Measurements from ENCODE around the gene DNAJB5.
A peak's percentile ranks its signal among the peaks of the same experiment; 100 is the strongest.

The DNAJB5 gene

DNA sequence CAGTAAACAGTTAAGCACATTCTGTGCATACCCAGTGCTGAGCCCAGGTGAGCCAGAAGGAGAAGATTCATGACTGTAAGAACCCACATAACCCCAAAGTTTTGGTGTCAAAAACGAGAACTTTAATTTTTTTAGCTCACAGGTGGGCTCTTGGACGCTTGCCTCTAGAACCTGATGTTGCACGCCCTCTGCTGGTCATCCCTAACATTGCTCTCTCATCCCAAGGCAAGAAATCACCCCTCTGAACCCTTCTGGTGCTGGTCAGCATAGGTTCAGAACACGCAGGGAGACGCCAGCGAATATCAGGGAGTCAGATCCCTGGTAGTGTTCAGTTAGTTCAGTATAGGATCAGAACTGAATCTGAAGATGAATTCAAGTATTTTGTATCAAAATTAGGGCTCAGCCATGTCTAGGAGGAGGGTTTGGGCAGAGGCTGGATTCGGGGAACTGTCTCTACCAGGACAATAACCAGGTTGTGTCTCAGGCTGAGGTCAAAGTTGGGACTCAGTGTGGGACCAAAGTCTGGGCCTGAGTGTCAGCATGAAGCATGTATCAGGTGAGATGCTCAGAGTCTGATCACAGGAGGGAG lies 4.1 kb upstream of the DNAJB5 start:
- no peak for DNase-seq

DNA sequence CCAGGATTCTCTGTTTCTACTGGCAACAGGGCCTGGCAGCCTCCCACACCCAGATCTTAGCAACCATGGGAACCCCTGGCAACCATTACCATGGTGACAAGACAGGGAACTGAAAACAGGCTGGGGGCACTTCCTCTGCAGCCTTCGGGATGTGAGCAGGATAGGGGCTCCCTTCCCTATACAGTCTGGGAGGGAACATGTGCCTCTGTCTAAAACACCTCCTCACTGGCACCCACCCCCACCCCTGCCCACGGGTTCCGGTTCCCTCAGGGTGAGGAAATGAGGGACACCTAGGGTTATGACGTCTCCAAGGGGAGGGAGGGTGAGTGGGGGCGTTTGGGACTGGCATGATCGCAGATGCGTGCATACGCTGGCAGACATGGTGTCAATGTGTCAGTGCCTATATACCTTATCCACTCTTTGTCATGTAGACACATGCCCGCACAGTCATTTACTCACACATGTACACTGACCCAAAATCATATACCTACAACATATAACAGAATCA lies 3.0 kb upstream of the DNAJB5 start:
- no peak for DNase-seq

GRCh38 chr9:34987160-34987901 lies 2.2 kb upstream of the DNAJB5 start:
- no peak for DNase-seq

DNA sequence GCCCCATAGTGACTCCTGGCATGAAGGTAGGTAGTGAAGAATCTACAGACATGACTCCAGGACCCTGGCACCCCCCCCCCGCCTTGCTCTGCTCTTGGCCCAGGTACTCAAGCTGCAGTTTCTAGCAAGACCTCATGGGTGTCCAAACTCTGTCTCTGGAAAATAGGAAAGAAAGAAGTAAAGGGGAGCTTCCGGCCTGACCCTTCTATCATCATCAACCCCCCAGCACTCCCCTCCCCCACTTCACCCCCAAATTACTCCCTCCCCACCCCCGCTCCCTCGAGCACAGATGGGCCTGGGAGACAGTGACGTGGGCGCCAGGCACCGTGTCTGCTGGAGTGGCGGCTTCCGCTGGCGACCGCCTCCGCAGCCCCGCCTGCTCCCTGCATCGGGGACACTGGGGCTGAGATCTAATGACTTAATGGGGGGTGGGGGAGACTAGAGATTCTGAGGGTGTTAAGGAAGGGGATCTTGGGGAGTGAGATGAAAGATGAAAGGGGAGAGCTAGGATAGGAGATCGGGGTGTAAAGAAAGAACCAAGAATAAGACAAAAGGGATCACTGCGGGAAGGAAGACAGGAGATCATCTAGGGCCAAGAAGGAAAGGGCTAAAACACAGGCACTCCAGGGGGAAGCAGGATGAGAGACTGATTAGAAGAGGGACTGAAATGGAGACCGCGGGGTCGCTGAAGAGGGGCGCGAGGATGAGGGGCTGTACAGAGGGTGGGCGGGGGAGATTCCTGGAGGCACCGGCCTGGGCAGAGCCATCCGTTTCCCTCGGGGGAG lies 1.1 kb upstream of the DNAJB5 start:
- no peak for DNase-seq

GRCh38 chr9:34989946-34990635 lies 546 bp downstream of the DNAJB5 start:
- peak; percentile 37 for DNase-seq

DNA sequence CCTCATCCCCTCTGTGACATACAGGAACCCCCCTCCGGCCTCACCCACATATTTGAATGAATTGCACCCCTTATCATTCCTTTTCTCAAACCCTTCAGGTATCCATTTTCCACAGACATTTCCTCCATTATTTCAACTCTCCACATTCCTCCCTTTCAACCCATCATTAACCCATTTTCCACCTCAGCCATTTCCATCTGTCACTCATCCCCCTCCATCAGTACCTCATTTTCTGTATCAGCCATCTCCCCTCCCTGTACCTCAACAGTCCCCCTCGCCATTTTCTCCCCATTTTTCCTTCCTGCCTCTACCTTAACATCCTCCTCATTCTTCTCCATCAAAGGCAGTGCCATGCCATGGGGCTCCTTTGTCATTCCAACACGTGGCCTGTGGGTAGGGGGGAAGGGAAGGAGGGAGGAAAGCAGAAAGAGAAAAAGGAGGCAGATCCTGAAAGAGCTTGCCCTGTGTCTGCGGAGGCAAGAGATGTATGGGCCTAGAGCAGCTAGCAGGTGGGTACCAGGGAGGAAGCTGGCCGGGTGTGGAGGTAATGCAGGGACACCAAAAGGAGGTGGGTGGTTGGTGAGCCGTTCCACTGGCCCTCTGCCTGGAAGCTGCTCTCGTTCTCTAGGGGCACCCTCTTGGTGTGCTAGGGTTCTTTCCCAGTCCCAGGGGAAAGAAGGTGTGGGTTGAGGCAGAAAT lies 1.5 kb downstream of the DNAJB5 start:
- DNase-seq: no peak

- no peak for DNase-seq
These were observed 2.2 kb downstream of the DNAJB5 start for GRCh38 chr9:34991607-34992375.

DNA sequence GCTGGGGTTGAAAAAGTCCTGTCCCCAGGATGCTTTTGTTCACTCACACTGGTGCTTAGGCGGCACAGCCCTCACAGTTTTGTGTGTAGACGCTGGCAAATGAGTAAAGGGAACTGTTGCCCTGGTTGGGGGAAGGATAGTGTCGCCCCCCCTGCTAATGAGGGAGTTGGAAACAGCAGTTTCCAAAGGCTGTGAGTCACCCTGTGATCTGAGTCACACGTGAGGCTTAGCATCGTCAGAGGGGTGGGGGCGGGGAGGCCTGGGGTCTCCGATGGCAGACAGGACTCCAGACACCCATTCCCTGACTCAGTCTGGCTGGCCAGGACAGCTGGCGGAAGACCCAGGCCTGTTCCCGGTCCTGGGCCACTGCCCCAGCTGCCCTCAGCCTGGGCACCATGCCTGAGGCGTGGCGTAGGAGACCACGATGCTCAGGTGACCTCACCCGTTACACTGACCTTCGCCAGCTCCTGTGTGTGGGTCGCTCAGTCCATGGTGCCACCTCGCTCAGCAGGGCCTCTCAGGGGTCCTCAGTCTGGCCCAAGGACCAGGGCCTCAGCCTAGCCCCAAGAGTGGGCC lies 2.9 kb downstream of the DNAJB5 start:
- DNase-seq: no peak

- no peak for DNase-seq
These were observed 4.1 kb downstream of the DNAJB5 start for GRCh38 chr9:34993502-34994259.

- no peak for DNase-seq
These were observed 4.8 kb downstream of the DNAJB5 start for GRCh38 chr9:34994260-34994899.

GRCh38 chr9:34994900-34995669 lies 5.5 kb downstream of the DNAJB5 start:
- DNase-seq: no peak

GRCh38 chr9:34995670-34996060 lies 6.1 kb downstream of the DNAJB5 start:
- DNase-seq: no peak

DNA sequence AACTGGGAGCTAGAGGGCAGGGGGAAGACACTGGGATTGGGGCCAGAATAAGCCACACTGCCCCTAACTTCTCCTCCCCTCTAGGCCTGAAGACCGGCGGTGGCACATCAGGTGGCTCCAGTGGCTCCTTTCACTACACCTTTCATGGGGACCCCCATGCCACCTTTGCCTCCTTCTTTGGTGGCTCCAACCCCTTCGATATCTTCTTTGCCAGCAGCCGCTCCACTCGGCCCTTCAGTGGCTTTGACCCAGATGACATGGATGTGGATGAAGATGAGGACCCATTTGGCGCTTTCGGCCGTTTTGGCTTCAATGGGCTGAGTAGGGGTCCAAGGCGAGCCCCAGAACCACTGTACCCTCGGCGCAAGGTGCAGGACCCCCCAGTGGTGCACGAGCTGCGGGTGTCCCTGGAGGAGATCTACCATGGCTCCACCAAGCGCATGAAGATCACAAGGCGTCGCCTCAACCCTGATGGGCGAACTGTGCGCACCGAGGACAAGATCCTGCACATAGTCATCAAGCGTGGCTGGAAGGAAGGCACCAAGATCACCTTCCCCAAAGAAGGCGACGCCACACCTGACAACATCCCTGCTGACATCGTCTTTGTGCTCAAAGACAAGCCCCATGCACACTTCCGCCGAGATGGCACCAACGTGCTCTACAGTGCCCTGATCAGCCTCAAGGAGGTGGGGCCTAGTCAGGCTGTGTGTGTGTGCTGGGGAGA lies 6.8 kb downstream of the DNAJB5 start:
- no peak for DNase-seq

DNA sequence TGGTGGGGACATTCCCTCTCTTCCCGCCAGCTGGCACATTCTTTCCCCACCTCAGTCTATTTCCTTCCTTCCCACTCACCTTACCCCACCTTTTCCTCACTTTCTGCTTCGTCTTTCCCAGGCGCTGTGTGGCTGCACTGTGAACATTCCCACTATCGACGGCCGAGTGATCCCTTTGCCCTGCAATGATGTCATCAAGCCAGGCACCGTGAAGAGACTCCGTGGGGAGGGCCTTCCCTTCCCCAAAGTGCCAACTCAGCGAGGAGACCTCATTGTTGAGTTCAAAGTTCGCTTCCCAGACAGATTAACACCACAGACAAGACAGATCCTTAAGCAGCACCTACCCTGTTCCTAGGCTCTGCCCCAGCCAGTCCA lies 7.3 kb downstream of the DNAJB5 start:
- DNase-seq: no peak

- DNase-seq: no peak
These were observed 7.8 kb downstream of the DNAJB5 start for GRCh38 chr9:34997379-34997781.

DNA sequence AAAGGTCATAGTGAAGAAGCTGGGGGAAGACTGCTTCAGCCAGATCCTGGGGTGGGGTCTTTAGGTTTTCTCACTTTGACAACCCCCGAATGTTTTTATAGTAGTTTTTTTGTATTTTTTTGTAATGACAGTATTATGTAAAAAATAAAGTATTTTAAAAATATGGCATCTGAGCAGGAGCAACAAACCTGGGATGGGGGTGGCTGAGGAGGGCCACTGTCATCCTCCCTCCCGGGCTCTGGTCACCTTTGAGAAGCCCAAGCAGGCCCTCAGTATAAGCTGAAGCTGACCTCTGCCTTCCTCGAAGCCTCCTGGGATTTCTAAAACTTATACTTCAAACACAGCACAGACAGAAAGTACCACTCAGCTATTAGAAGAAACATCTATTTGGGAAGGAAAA lies 8.7 kb downstream of the DNAJB5 start:
- no peak for DNase-seq

GRCh38 chr9:34999576-34999975 lies 10.0 kb downstream of the DNAJB5 start:
- no peak for DNase-seq

DNA sequence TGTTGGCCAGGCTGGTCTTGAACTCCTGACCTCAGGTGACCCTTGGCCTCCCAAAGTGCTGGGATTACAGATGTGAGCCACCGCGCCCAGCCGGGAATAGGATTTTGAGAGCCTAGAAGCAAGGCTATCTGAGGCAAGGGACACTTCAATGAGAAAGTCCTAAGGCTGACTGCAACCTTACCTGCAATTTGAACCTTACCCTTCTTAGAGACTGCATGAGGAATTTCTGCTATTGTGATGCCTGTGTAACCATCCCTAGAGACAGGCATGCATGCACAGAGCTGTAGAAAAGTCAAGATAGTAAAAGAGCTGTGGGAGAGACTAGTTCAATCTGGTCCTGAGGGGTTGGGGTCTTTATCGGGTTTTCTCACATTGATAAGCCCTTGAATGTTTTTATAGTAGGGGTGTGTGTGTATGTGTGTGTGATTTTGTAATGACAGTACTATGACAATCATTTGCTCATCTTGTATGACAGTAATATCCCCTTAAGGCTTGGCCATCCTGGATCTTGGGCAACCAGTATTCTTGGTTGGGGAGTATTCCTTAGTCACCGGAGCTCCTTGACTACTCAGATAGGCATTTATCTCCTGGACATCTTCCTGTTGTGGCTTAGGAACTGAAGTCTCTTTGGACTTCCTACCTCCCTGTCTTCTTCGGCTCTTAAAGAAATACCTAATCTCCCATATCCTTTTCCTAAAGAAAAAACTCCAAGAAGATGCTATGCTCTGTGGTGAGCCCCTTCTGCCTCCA lies 11.2 kb downstream of the DNAJB5 start:
- DNase-seq: no peak

Data from NCI-H446 treated with DMSO at 0.1 percent for 48 hours (cell line).